Left lung (tissue), 10 donors: ENCODE data around the gene NCMAP. TPM values are rescaled to one million over a fixed set of nuclear protein-coding genes. Genes with fewer than 3 reads are reported as not detected.
A peak's percentile ranks its signal among the peaks of the same experiment; 100 is the strongest.

Source experiments
- ATAC-seq: fragments of 200-7000 bp; cut with Tn5 transposase; one replicate; pipeline ENCODE4 v1.9.1; 2020; ENCODE audit warnings: moderate library complexity
- DNase-seq, 4 donors: peaks; one replicate each; pipeline ENCODE4 v3.0.0-alpha.2; 2013 to 2020
- H3K27ac ChIP-seq, 2 donors: fragments of 200-600 bp; sonication (generic) in 1 of 2; one replicate each; pipeline versions ENCODE4 v1.5.0 to v1.8.0; 2020 to 2021
- H3K27me3 ChIP-seq, 2 donors: fragments of 200-600 bp; sonication (generic) in 1 of 2; one replicate each; pipeline versions ENCODE4 v1.5.0 to v1.8.0; 2020 to 2021
- H3K36me3 ChIP-seq, 2 donors: fragments of 200-600 bp; sonication (generic) in 1 of 2; one replicate each; pipeline versions ENCODE4 v1.5.0 to v1.8.0; 2020 to 2021
- H3K4me1 ChIP-seq, 2 donors: fragments of 200-600 bp; one replicate each; pipeline ENCODE4 v1.8.0; 2021
- H3K4me3 ChIP-seq, 2 donors: fragments of 200-600 bp; sonication (generic) in 1 of 2; one replicate each; pipeline versions ENCODE4 v1.5.0 to v1.8.0; 2020 to 2021; ENCODE audit warnings: mild to moderate bottlenecking in 1 of 2
- H3K9me3 ChIP-seq, 2 donors: fragments of 200-600 bp; sonication (generic) in 1 of 2; one replicate each; pipeline versions ENCODE4 v1.5.0 to v1.8.0; 2020 to 2021
- intact Hi-C, 2 donors: fragments of 100-400 bp; cut with DNase I; formaldehyde crosslinking; loops; one replicate each; pipeline versions ENCODE4 v1.11.2 to v1.14.2; 2022
- polyA plus RNA-seq, 6 donors: library from polyadenylated mRNA; unstranded; fragments of 120-200 nt; gene quantifications; one replicate each; pipeline ENCODE4 v1.2.1, GENCODE V29; 2013; ENCODE audit not compliant: insufficient read length in 6 of 6
- total RNA-seq, 2 donors: library from RNA; stranded (reverse); fragmentation: NEBNext Ultra II Directional; extraction: Animal tissue kit (Norgen Biotek cat#: 25700); gene quantifications; one replicate each; pipeline ENCODE4 v1.2.1, GENCODE V29; 2021
- TF ChIP-seq, protein P1 (sequence below), 2 donors: fragments of 200-600 bp; sonication (generic) in 1 of 2; IDR thresholded peaks; one replicate each; pipeline versions ENCODE4 v1.5.0 to v1.8.0; 2021; ENCODE audit warnings: antibody characterized with exemption in 2 of 2
- donor health status: DM: no; HTN: yes; CAD: no.
- donor health status: DM: no; HTN: no; CAD: no.

The NCMAP gene
- total and polyA plus RNA-seq, 8 donors = 3.0 to 7.8 (median 5.4) TPM

DNA sequence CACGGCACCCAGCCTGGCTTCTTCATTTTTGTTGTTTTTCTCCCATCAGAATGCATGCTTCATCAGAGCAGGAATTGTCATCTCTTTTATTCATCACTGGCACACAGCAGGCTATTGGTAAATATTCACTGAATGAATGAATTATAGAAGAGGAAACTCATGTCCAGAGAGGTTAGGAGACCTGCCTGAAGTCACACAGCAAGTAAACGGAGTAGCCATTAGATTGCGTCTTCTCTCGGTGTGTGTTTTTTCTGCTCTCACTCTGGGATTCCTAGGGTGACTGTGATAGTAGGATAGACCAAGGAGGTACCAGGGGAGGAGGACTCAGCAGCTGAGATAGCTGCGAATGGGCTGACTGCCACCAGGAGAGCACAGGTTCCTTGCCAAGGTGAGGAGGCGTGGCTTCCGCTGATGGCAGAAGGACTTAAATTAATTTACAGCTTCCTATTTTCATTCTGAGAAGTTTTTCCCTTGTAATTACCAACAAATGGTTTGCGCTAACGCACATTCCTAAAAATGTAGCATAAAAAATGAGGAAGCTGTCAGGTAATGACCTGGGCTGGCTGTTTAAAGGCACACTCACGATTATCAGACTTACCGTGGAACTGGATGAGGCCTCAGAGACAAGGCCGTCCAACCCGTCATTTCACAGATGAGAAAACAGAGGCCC lies 4.5 kb upstream of the NCMAP start:
- Histone ChIP-seq H3K36me3 (no peaks in the 10 kb centered on the region), H3K27ac (no peak overlapping the region), H3K27me3 (peaks cover 9 to 50% of the 10 kb centered on the region in 2 donors), H3K9me3 (no peaks in the 10 kb centered on the region), H3K4me1 (peaks cover 0 to 10% of the 10 kb centered on the region in 2 donors), H3K4me3 (no peak overlapping the region)
- ATAC-seq (no peak), DNase-seq (peak in 1 of 4 donors; percentile 22)
- TF ChIP-seq, protein P1, sequence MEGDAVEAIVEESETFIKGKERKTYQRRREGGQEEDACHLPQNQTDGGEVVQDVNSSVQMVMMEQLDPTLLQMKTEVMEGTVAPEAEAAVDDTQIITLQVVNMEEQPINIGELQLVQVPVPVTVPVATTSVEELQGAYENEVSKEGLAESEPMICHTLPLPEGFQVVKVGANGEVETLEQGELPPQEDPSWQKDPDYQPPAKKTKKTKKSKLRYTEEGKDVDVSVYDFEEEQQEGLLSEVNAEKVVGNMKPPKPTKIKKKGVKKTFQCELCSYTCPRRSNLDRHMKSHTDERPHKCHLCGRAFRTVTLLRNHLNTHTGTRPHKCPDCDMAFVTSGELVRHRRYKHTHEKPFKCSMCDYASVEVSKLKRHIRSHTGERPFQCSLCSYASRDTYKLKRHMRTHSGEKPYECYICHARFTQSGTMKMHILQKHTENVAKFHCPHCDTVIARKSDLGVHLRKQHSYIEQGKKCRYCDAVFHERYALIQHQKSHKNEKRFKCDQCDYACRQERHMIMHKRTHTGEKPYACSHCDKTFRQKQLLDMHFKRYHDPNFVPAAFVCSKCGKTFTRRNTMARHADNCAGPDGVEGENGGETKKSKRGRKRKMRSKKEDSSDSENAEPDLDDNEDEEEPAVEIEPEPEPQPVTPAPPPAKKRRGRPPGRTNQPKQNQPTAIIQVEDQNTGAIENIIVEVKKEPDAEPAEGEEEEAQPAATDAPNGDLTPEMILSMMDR (IDR thresholded peaks at IDR 0.05) = no peak
- intact Hi-C loops = no loop called here

DNA sequence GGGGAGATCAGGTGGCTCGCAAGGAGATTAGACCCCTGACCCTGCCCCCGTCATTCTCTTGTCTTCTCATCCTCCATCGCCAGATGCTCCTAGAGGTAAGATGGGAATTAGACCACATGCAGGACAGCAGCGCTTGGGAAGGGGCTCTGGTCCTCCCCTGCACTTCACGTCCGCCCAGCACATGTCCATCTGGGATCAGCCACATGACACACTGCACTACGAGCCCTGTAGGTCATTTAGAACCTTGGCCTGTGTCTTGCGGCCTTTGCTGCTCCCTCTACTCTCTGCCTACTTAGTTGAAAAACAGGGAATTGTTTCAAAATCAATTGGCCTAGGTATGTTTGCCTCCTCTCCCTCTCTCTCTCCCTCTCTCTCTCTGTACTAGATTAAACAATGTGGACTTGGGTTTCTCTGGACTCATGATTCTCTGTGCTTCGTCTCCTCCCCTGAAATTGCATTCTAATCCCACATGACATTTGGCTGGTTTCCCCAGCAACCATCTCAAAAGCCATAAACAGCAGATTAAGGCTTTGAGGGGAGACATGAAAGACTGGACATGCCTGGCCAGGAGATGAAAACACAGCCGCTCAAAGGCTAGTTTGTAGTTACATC lies 3.8 kb upstream of the NCMAP start:
- H3K4me3 ChIP-seq = no peak overlapping the region
- intact Hi-C loops = no loop called here
- ATAC-seq (no peak), DNase-seq (peak in 2 of 4 donors; percentile 44 to 73)
- H3K27ac ChIP-seq = no peak overlapping the region
- TF ChIP-seq, protein P1 (IDR thresholded peaks at IDR 0.05) = no peak
- H3K27me3 ChIP-seq = peaks cover 11 to 56% of the 10 kb centered on the region in 2 donors
- no peaks in the 10 kb centered on the region for H3K9me3 ChIP-seq
- H3K4me1 ChIP-seq = peaks cover 0 to 14% of the 10 kb centered on the region in 2 donors
- no peaks in the 10 kb centered on the region for H3K36me3 ChIP-seq

DNA sequence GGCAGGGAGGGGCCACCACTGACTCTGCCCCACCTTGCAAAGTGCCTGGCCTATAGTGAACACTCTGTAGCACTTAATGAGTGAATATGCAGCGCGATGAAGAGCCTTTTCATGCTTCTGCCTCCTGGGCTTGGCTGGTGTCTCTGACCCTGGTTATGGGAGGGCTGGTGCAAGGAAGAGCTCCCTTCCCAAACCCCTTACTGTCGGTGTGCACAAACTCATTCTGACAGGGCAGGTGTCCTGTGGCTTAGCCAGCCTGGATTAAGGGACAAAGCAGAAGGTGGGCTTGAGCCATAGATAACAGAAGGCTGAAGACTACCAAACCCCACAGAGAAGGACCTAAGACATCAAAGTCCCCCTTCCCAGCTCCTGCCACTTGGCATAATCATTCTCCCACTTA lies 2.0 kb upstream of the NCMAP start:
- TF ChIP-seq, protein P1 (IDR thresholded peaks at IDR 0.05) = no peak
- intact Hi-C loops = no loop called here
- H3K36me3 ChIP-seq = no peaks in the 10 kb centered on the region
- H3K27ac ChIP-seq = no peak overlapping the region
- H3K4me1 ChIP-seq = peaks cover 0 to 20% of the 10 kb centered on the region in 2 donors
- no peaks in the 10 kb centered on the region for H3K9me3 ChIP-seq
- ATAC-seq (no peak), DNase-seq (no peak)
- H3K27me3 ChIP-seq = peaks cover 11 to 64% of the 10 kb centered on the region in 2 donors
- no peak overlapping the region for H3K4me3 ChIP-seq

DNA sequence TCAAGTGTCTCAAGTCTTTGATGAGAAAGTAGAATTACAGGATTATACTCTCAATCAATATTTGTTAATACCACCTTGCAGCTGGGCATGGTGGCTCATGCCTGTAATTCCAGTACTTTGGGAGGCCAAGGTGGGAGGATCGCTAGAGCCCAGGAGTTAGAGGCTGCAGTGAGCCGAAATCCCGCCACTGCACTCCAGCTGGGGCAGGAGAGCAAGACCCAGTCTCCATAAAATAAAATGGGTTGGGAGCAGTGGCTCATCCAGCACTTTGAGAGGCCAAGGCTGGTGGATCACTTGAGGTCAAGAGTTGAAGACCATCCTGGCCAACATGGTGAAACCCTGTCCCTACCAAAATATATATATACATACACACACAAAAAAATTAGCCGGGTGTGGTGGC lies 1.2 kb upstream of the NCMAP start:
- no peaks in the 10 kb centered on the region for H3K9me3 ChIP-seq
- TF ChIP-seq, protein P1 (IDR thresholded peaks at IDR 0.05) = no peak
- DNase-seq = no peak
- H3K4me1 ChIP-seq = peaks cover 5 to 27% of the 10 kb centered on the region in 2 donors
- no peak overlapping the region for H3K27ac ChIP-seq
- no peaks in the 10 kb centered on the region for H3K36me3 ChIP-seq
- peaks cover 11 to 56% of the 10 kb centered on the region in 2 donors for H3K27me3 ChIP-seq
- ATAC-seq = no peak
- intact Hi-C loops = no loop called here
- H3K4me3 ChIP-seq = no peak overlapping the region

DNA sequence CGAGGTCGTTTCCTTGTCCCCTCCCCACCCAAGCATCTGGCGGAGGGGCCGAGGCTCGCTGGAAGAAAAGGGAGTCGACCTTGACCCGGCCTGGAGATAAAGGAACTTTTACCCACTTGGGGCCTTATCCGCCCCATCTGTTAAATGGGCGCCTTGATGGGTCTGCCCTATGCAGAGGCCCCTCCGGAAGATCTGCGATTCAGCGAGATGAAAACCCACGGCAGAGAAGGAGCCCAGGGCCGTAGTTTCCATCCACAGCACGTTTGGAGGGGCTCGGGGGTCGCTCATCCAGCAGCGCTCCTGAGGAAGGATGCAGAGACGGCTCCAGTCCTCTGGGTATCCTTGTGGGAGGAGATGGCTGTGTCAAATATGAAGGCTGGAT lies 518 bp downstream of the NCMAP start:
- DNase-seq = no peak
- TF ChIP-seq, protein P1 (IDR thresholded peaks at IDR 0.05) = no peak
- no peaks in the 10 kb centered on the region for H3K9me3 ChIP-seq
- peaks cover 5 to 27% of the 10 kb centered on the region in 2 donors for H3K4me1 ChIP-seq
- no peak for ATAC-seq
- intact Hi-C loops = no loop called here
- H3K4me3 ChIP-seq = peak overlapping the region; percentile 21 to 30
- no peak overlapping the region for H3K27ac ChIP-seq
- no peaks in the 10 kb centered on the region for H3K36me3 ChIP-seq
- H3K27me3 ChIP-seq = peaks cover 11 to 53% of the 10 kb centered on the region in 2 donors
